Endodermal cell (in vitro differentiated cells): Measurements from ENCODE around the gene PHF8. TPM values are rescaled to one million over a fixed set of nuclear protein-coding genes. Genes with fewer than 3 reads are reported as not detected.

Experiments
- DNase-seq: peaks from one replicate; pipeline ENCODE4 v3.0.0-alpha.2; 2017
- H3K27ac ChIP-seq: 2 replicates; pipeline ENCODE4 v1.5.1; 2013; ENCODE audit warnings: mild to moderate bottlenecking, low read depth, low read length, moderate library complexity
- H3K27me3 ChIP-seq: 2 replicates; pipeline ENCODE4 v1.6.1; 2013; ENCODE audit warnings: mild to moderate bottlenecking, low read length, moderate library complexity; ENCODE audit not compliant: insufficient read depth, control insufficient read depth, poor library complexity, severe bottlenecking
- H3K36me3 ChIP-seq: 2 replicates; pipeline ENCODE4 v1.7.0; 2013; ENCODE audit warnings: mild to moderate bottlenecking, low read length, moderate library complexity; ENCODE audit not compliant: control insufficient read depth, insufficient read depth
- H3K4me1 ChIP-seq: one replicate; pipeline ENCODE4 v1.7.0; 2013; ENCODE audit warnings: low read length; ENCODE audit not compliant: control insufficient read depth, insufficient read depth
- H3K4me3 ChIP-seq: 2 replicates; pipeline ENCODE4 v1.5.1; 2013; ENCODE audit warnings: mild to moderate bottlenecking, low read length, moderate library complexity
- H3K9ac ChIP-seq: 2 replicates; pipeline ENCODE4 v1.6.1; 2013; ENCODE audit warnings: mild to moderate bottlenecking, low read length, moderate library complexity; ENCODE audit not compliant: poor library complexity, severe bottlenecking; ENCODE audit errors: extremely low read depth
- H3K9me3 ChIP-seq: 2 replicates; pipeline ENCODE4 v1.6.1; 2013; ENCODE audit warnings: mild to moderate bottlenecking, low read length, moderate library complexity; ENCODE audit not compliant: control insufficient read depth
- H3K27ac Mint-ChIP-seq: 2 replicates; pipeline ENCODE4 v1.8.0; 2020; ENCODE audit warnings: mixed read lengths
- H3K27me3 Mint-ChIP-seq: 2 replicates; pipeline ENCODE4 v1.8.0; 2021; ENCODE audit warnings: mild to moderate bottlenecking, mixed read lengths; ENCODE audit not compliant: insufficient read depth
- H3K36me3 Mint-ChIP-seq: 2 replicates; pipeline ENCODE4 v1.8.0; 2020; ENCODE audit warnings: low read depth, mixed read lengths
- H3K4me1 Mint-ChIP-seq: 2 replicates; pipeline ENCODE4 v1.8.0; 2020; ENCODE audit warnings: mixed read lengths
- H3K4me3 Mint-ChIP-seq: 2 replicates; pipeline ENCODE4 v1.8.0; 2020; ENCODE audit warnings: mild to moderate bottlenecking, moderate library complexity, mixed read lengths
- H3K9me3 Mint-ChIP-seq: 2 replicates; pipeline ENCODE4 v1.8.0; 2020; ENCODE audit warnings: mild to moderate bottlenecking, mixed read lengths
- CTCF ChIP-seq: fragments of 200-600 bp; sonication (generic); conservative IDR thresholded peaks from 2 replicates; pipeline ENCODE4 v1.5.0; 2021; ENCODE audit warnings: antibody characterized with exemption, mild to moderate bottlenecking
- WGBS, 2 experiments: methylation state at CpG; one replicate each; pipeline versions ENCODE4 v1.1.5 to v1.1.7; 2013; ENCODE audit warnings: missing lambda C conversion rate in 2 of 2, mixed read lengths in 1 of 2; ENCODE audit not compliant: insufficient coverage in 1 of 2, insufficient read length in 1 of 2; 5-methylcytosine and 5-hydroxymethylcytosine counted together
- total RNA-seq, 2 donors: library from RNA; stranded (reverse); fragmentation: NEBNext Ultra II Directional in 1 of 2; extraction: Animal tissue kit (Norgen Biotek cat#: 25700) in 1 of 2; gene quantifications; 2 replicates in 1 of 2; 3 replicates in 1 of 2; pipeline ENCODE4 v1.2.1, GENCODE V29; 2021

PHF8 gene
- total RNA-seq, 2 donors from 2014 or later: 30.6 to 36.4 TPM

GRCh38 chrX:54085666-54086065 is 41.4 kb upstream of the PHF8 start:
- no peaks in the 10 kb centered on the region for H3K4me1 ChIP-seq
- Mint-ChIP-seq H3K27me3 (no peaks in the 10 kb centered on the region), H3K9me3 (peaks cover 54% of the 10 kb centered on the region), H3K4me1 (no peaks in the 10 kb centered on the region), H3K4me3 (no peak overlapping the region), H3K36me3 (peaks cover 2% of the 10 kb centered on the region), H3K27ac (no peak overlapping the region)
- H3K27me3 ChIP-seq: no peaks in the 10 kb centered on the region
- no peaks in the 10 kb centered on the region for H3K9me3 ChIP-seq
- DNase-seq: no peak
- no peak for TF ChIP-seq CTCF
- no peak overlapping the region for H3K27ac ChIP-seq
- no peak overlapping the region for H3K4me3 ChIP-seq
- no peak overlapping the region for H3K9ac ChIP-seq
- WGBS, 2 experiments: 89 to 94% methylated on average over 3 to 6 of the region's 6 CpGs
- no peaks in the 10 kb centered on the region for H3K36me3 ChIP-seq

- Histone ChIP-seq H3K27ac (no peak overlapping the region), H3K9ac (no peak overlapping the region), H3K4me1 (no peaks in the 10 kb centered on the region), H3K4me3 (no peak overlapping the region), H3K36me3 (no peaks in the 10 kb centered on the region), H3K9me3 (no peaks in the 10 kb centered on the region), H3K27me3 (no peaks in the 10 kb centered on the region)
- Mint-ChIP-seq H3K36me3 (peaks cover 9% of the 10 kb centered on the region), H3K27ac (no peak overlapping the region), H3K4me1 (no peaks in the 10 kb centered on the region), H3K9me3 (peaks cover 38% of the 10 kb centered on the region), H3K4me3 (no peak overlapping the region), H3K27me3 (no peaks in the 10 kb centered on the region)
- TF ChIP-seq CTCF: no peak
- WGBS, 2 experiments: 94% methylated on average over 2 of the region's 2 CpGs; no CpG with 5 or more reads in 1 of the 2 experiments
- DNase-seq: no peak
These were observed 32.6 kb upstream of the PHF8 start for GRCh38 chrX:54076903-54077302.

- H3K9me3 ChIP-seq: no peaks in the 10 kb centered on the region
- no peaks in the 10 kb centered on the region for H3K4me1 ChIP-seq
- H3K4me1 Mint-ChIP-seq: no peaks in the 10 kb centered on the region
- H3K27ac ChIP-seq: no peak overlapping the region
- H3K4me3 ChIP-seq: no peak overlapping the region
- no peaks in the 10 kb centered on the region for H3K27me3 ChIP-seq
- DNase-seq: no peak
- TF ChIP-seq CTCF: no peak
- no peaks in the 10 kb centered on the region for H3K36me3 ChIP-seq
- peaks cover 6% of the 10 kb centered on the region for H3K36me3 Mint-ChIP-seq
- peaks cover 42% of the 10 kb centered on the region for H3K9me3 Mint-ChIP-seq
- no peak overlapping the region for H3K4me3 Mint-ChIP-seq
- H3K27ac Mint-ChIP-seq: no peak overlapping the region
- no peaks in the 10 kb centered on the region for H3K27me3 Mint-ChIP-seq
- 92 to 93% methylated on average over 2 to 6 of the region's 6 CpGs for WGBS, 2 experiments
- H3K9ac ChIP-seq: no peak overlapping the region
These were observed 30.6 kb upstream of the PHF8 start for GRCh38 chrX:54074826-54075225.
